GM21381 (cell line): ENCODE results near the gene SNRPB2.

Source experiments
- ATAC-seq: cut with Tn5 transposase; IDR thresholded peaks from one replicate; pipeline ENCODE4 v1.9.1; 2021; ENCODE audit warnings: mild to moderate bottlenecking, moderate library complexity; ENCODE audit not compliant: unreplicated experiment

Gene SNRPB2

GRCh38 chr20:16785226-16785625, 55.4 kb downstream of the SNRPB2 start:
- no peak for ATAC-seq
